ENCODE results near the gene KLHL29.

GRCh38 chr2:23526114-23526513 lies 141.1 kb downstream of the KLHL29 start:
- TF ChIP-seq, protein P1, sequence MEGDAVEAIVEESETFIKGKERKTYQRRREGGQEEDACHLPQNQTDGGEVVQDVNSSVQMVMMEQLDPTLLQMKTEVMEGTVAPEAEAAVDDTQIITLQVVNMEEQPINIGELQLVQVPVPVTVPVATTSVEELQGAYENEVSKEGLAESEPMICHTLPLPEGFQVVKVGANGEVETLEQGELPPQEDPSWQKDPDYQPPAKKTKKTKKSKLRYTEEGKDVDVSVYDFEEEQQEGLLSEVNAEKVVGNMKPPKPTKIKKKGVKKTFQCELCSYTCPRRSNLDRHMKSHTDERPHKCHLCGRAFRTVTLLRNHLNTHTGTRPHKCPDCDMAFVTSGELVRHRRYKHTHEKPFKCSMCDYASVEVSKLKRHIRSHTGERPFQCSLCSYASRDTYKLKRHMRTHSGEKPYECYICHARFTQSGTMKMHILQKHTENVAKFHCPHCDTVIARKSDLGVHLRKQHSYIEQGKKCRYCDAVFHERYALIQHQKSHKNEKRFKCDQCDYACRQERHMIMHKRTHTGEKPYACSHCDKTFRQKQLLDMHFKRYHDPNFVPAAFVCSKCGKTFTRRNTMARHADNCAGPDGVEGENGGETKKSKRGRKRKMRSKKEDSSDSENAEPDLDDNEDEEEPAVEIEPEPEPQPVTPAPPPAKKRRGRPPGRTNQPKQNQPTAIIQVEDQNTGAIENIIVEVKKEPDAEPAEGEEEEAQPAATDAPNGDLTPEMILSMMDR (IDR thresholded peaks at IDR 0.05; ENCODE audit: borderline replicate concordance, extremely low read depth, low read length, poor library complexity, severe bottlenecking) = no peak
- no peak for TF ChIP-seq EZH2 (IDR thresholded peaks at IDR 0.05; ENCODE audit: borderline replicate concordance, low read depth, low read length, severe bottlenecking)

Data from DND-41 (cell line).